ENCODE measurements around the gene ASAP2. TPM values are rescaled to one million over a fixed set of nuclear protein-coding genes. Genes with fewer than 3 reads are reported as not detected.

The ASAP2 gene
- polyA plus RNA-seq, 1 donor from 2014 or later, result 41.0 TPM

DNA sequence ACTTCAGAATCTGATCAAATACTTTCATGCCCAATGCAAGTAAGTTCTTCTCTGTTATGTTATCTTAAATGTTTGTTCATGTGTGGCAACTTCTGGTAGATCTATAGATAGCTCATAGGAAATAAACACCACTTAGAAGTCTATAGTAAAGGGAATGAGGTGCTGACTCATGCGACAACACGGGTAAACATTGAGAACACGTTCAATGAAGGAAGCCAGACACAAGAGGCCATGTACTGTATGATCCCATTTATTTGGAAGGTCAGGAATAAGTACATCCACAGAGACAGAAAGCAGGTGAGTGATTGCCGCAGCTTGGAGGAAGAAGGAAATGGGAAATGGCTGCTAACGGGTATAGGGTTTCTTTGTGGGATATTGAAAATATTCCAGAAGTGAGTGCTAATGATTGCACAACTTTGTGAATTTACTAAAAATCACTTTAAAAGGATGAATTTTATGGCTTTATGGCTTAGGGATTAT is 121.3 kb downstream of the ASAP2 start:
- Histone ChIP-seq H4K20me1 (ENCODE audit: insufficient read depth) (no peaks in the 10 kb centered on the region), H3K9ac (ENCODE audit: low read length) (no peak overlapping the region), H3K79me2 (replicated peaks; ENCODE audit: insufficient read depth, low read length) (no peaks in the 10 kb centered on the region), H2AFZ (ENCODE audit: low read depth, low read length) (no peak overlapping the region), H3K27me3 (ENCODE audit: insufficient read depth, low read depth, low read length) (no peaks in the 10 kb centered on the region), H3K4me2 (ENCODE audit: low read length) (no peak overlapping the region), H3K9me2 (ENCODE audit: insufficient read depth, low read length) (no peaks in the 10 kb centered on the region), H3K4me3 (ENCODE audit: low read length) (no peak overlapping the region), H3K27ac (ENCODE audit: low read length) (no peak overlapping the region), H3K9me3 (ENCODE audit: low read length) (no peaks in the 10 kb centered on the region), H3K36me3 (ENCODE audit: insufficient read depth, low read length) (no peaks in the 10 kb centered on the region), H3F3A (ENCODE audit: insufficient read depth, low read length, poor library complexity, severe bottlenecking) (no peaks in the 10 kb centered on the region)
- TF ChIP-seq RAD21 (conservative IDR thresholded peaks at IDR 0.05), result no peak
- TF ChIP-seq, protein P1, sequence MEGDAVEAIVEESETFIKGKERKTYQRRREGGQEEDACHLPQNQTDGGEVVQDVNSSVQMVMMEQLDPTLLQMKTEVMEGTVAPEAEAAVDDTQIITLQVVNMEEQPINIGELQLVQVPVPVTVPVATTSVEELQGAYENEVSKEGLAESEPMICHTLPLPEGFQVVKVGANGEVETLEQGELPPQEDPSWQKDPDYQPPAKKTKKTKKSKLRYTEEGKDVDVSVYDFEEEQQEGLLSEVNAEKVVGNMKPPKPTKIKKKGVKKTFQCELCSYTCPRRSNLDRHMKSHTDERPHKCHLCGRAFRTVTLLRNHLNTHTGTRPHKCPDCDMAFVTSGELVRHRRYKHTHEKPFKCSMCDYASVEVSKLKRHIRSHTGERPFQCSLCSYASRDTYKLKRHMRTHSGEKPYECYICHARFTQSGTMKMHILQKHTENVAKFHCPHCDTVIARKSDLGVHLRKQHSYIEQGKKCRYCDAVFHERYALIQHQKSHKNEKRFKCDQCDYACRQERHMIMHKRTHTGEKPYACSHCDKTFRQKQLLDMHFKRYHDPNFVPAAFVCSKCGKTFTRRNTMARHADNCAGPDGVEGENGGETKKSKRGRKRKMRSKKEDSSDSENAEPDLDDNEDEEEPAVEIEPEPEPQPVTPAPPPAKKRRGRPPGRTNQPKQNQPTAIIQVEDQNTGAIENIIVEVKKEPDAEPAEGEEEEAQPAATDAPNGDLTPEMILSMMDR (IDR thresholded peaks at IDR 0.05; ENCODE audit: poor library complexity, severe bottlenecking), result no peak
- TF ChIP-seq, protein P2, sequence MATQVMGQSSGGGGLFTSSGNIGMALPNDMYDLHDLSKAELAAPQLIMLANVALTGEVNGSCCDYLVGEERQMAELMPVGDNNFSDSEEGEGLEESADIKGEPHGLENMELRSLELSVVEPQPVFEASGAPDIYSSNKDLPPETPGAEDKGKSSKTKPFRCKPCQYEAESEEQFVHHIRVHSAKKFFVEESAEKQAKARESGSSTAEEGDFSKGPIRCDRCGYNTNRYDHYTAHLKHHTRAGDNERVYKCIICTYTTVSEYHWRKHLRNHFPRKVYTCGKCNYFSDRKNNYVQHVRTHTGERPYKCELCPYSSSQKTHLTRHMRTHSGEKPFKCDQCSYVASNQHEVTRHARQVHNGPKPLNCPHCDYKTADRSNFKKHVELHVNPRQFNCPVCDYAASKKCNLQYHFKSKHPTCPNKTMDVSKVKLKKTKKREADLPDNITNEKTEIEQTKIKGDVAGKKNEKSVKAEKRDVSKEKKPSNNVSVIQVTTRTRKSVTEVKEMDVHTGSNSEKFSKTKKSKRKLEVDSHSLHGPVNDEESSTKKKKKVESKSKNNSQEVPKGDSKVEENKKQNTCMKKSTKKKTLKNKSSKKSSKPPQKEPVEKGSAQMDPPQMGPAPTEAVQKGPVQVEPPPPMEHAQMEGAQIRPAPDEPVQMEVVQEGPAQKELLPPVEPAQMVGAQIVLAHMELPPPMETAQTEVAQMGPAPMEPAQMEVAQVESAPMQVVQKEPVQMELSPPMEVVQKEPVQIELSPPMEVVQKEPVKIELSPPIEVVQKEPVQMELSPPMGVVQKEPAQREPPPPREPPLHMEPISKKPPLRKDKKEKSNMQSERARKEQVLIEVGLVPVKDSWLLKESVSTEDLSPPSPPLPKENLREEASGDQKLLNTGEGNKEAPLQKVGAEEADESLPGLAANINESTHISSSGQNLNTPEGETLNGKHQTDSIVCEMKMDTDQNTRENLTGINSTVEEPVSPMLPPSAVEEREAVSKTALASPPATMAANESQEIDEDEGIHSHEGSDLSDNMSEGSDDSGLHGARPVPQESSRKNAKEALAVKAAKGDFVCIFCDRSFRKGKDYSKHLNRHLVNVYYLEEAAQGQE (IDR thresholded peaks at IDR 0.05; ENCODE audit: borderline replicate concordance), result no peak
- TF ChIP-seq EZH2 (IDR thresholded peaks at IDR 0.05; ENCODE audit: borderline replicate concordance, insufficient read depth, low read length, poor library complexity, severe bottlenecking), result no peak
- TF ChIP-seq SMC3 (conservative IDR thresholded peaks at IDR 0.05; ENCODE audit: poor library complexity), result no peak
- TF ChIP-seq EP300 (conservative IDR thresholded peaks at IDR 0.05; ENCODE audit: poor library complexity, severe bottlenecking), result no peak

GRCh38 chr2:9328931-9329330 is 122.3 kb downstream of the ASAP2 start:
- TF ChIP-seq EZH2 (IDR thresholded peaks at IDR 0.05; ENCODE audit: borderline replicate concordance, insufficient read depth, low read length, poor library complexity, severe bottlenecking), result no peak
- no peaks in the 10 kb centered on the region for H3K36me3 ChIP-seq (ENCODE audit: insufficient read depth, low read length)
- no peaks in the 10 kb centered on the region for H3F3A ChIP-seq (ENCODE audit: insufficient read depth, low read length, poor library complexity, severe bottlenecking)

DNA sequence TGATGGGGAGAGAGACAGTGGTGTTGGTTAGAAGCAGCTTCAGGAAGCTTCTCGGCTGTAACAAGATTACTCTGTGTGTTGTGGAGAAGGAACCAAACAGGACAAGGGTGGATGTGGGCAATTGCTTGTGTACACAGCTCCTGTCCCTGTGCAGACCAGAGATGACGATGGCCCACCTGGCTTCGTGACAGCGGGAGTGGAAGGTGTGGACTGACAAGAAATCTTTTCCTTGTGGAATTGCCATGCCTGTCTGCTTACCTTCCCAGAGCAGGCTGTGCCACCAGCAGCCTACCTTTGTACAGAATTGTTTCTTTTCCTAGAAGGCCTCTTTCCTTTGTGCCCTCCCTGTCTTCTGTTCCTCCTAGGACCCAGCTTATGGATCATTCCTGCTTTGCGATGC is 122.9 kb downstream of the ASAP2 start:
- Histone ChIP-seq H3K9me2 (ENCODE audit: insufficient read depth, low read length) (no peaks in the 10 kb centered on the region), H3K79me2 (replicated peaks; ENCODE audit: insufficient read depth, low read length) (no peaks in the 10 kb centered on the region), H3K27me3 (ENCODE audit: insufficient read depth, low read depth, low read length) (no peaks in the 10 kb centered on the region), H3K4me2 (ENCODE audit: low read length) (no peak overlapping the region), H4K20me1 (ENCODE audit: insufficient read depth) (no peaks in the 10 kb centered on the region), H3K9me3 (ENCODE audit: low read length) (no peaks in the 10 kb centered on the region), H2AFZ (ENCODE audit: low read depth, low read length) (no peak overlapping the region), H3K9ac (ENCODE audit: low read length) (no peak overlapping the region), H3K27ac (ENCODE audit: low read length) (no peak overlapping the region), H3F3A (ENCODE audit: insufficient read depth, low read length, poor library complexity, severe bottlenecking) (no peaks in the 10 kb centered on the region), H3K4me3 (ENCODE audit: low read length) (no peak overlapping the region), H3K36me3 (ENCODE audit: insufficient read depth, low read length) (no peaks in the 10 kb centered on the region)
- TF ChIP-seq EZH2 (IDR thresholded peaks at IDR 0.05; ENCODE audit: borderline replicate concordance, insufficient read depth, low read length, poor library complexity, severe bottlenecking), result no peak
- no peak for TF ChIP-seq SMC3 (conservative IDR thresholded peaks at IDR 0.05; ENCODE audit: poor library complexity)
- TF ChIP-seq, protein P2 (IDR thresholded peaks at IDR 0.05; ENCODE audit: borderline replicate concordance), result no peak
- TF ChIP-seq, protein P1 (IDR thresholded peaks at IDR 0.05; ENCODE audit: poor library complexity, severe bottlenecking), result no peak
- TF ChIP-seq RAD21 (conservative IDR thresholded peaks at IDR 0.05), result no peak
- TF ChIP-seq POLR2AphosphoS5 (IDR thresholded peaks at IDR 0.05), result no peak
- TF ChIP-seq EP300 (conservative IDR thresholded peaks at IDR 0.05; ENCODE audit: poor library complexity, severe bottlenecking), result no peak
- no peak for TF ChIP-seq TAF1 (IDR thresholded peaks at IDR 0.05; ENCODE audit: low read depth)
- no peak for TF ChIP-seq MXI1 (conservative IDR thresholded peaks at IDR 0.05; ENCODE audit: poor library complexity, severe bottlenecking)

More at GRCh38 chr2:9328931-9329330, 122.3 kb downstream of the ASAP2 start:
- Histone ChIP-seq H3K79me2 (replicated peaks; ENCODE audit: insufficient read depth, low read length) (no peaks in the 10 kb centered on the region), H2AFZ (ENCODE audit: low read depth, low read length) (no peak overlapping the region), H3K9ac (ENCODE audit: low read length) (no peak overlapping the region), H3K27ac (ENCODE audit: low read length) (no peak overlapping the region), H3K9me3 (ENCODE audit: low read length) (no peaks in the 10 kb centered on the region), H3K4me3 (ENCODE audit: low read length) (no peak overlapping the region), H3K4me2 (ENCODE audit: low read length) (no peak overlapping the region), H3K27me3 (ENCODE audit: insufficient read depth, low read depth, low read length) (no peaks in the 10 kb centered on the region), H3K9me2 (ENCODE audit: insufficient read depth, low read length) (no peaks in the 10 kb centered on the region), H4K20me1 (ENCODE audit: insufficient read depth) (no peaks in the 10 kb centered on the region)
